Spleen (tissue), 11 donors: ENCODE measurements around the gene GPR107. TPM values are rescaled to one million over a fixed set of nuclear protein-coding genes. Genes with fewer than 3 reads are reported as not detected.

ENCODE experiments used
- DNase-seq: peaks from one replicate; pipeline ENCODE4 v3.0.0-alpha.2; 2020
- H3K27ac ChIP-seq, 8 donors: fragments of 200-600 bp; sonication (generic) in 7 of 8; 1 replicate in 4 of 8; 2 replicates in 4 of 8; pipeline versions ENCODE4 v1.5.0 to v1.8.0; 2016 to 2021; ENCODE audit warnings: inconsistent platforms in 4 of 8, mild to moderate bottlenecking in 4 of 8, moderate library complexity in 1 of 8
- H3K27me3 ChIP-seq, 7 donors: fragments of 200-600 bp; sonication (generic) in 6 of 7; replicated peaks in 1 of 7; 1 replicate in 4 of 7; 2 replicates in 3 of 7; pipeline versions ENCODE4 v1.5.0 to v1.8.0; 2016 to 2021; ENCODE audit warnings: inconsistent platforms in 3 of 7, mild to moderate bottlenecking in 1 of 7
- H3K36me3 ChIP-seq, 6 donors: fragments of 200-600 bp; sonication (generic) in 5 of 6; 1 replicate in 4 of 6; 2 replicates in 2 of 6; pipeline versions ENCODE4 v1.5.0 to v1.8.0; 2016 to 2021; ENCODE audit warnings: inconsistent platforms in 2 of 6
- H3K4me1 ChIP-seq, 6 donors: fragments of 200-600 bp; sonication (generic) in 5 of 6; 1 replicate in 3 of 6; 2 replicates in 3 of 6; pipeline versions ENCODE4 v1.5.0 to v1.8.0; 2016 to 2021; ENCODE audit warnings: inconsistent platforms in 3 of 6
- H3K4me3 ChIP-seq, 8 donors: fragments of 200-600 bp; sonication (generic) in 7 of 8; 1 replicate in 4 of 8; 2 replicates in 4 of 8; pipeline versions ENCODE4 v1.5.0 to v1.8.0; 2016 to 2021; ENCODE audit warnings: inconsistent platforms in 4 of 8, mild to moderate bottlenecking in 4 of 8, moderate library complexity in 2 of 8
- H3K9me3 ChIP-seq, 8 donors: fragments of 200-600 bp; sonication (generic) in 7 of 8; 1 replicate in 4 of 8; 2 replicates in 4 of 8; pipeline versions ENCODE4 v1.5.0 to v1.8.0; 2016 to 2021; ENCODE audit warnings: inconsistent platforms in 4 of 8
- CTCF ChIP-seq, 11 experiments: fragments of 200-600 bp in 7 of 11; fragments of 450-650 bp in 4 of 11; sonication (generic) in 4 of 11; IDR thresholded peaks in 8 of 11; conservative IDR thresholded peaks in 3 of 11; 1 replicate in 7 of 11; 2 replicates in 4 of 11; pipeline versions ENCODE4 v1.4.0 to v1.8.0; 2016 to 2021; ENCODE audit warnings: antibody characterized with exemption in 11 of 11, inconsistent platforms in 4 of 11, mild to moderate bottlenecking in 1 of 11
- POLR2A ChIP-seq, 3 donors: fragments of 450-650 bp; IDR thresholded peaks; one replicate each; pipeline ENCODE4 v1.5.1; 2017; ENCODE audit warnings: antibody characterized with exemption in 3 of 3, mild to moderate bottlenecking in 1 of 3
- POLR2AphosphoS5 ChIP-seq, 3 donors: sonication (generic); formaldehyde crosslinking; IDR thresholded peaks; one replicate each; pipeline ENCODE4 v1.5.1; 2017; ENCODE audit warnings: antibody characterized with exemption in 3 of 3
- WGBS, 5 donors: extraction: QIAGEN DNeasy Blood & Tissue Kit in 3 of 5; methylation state at CpG; one replicate each; pipeline versions ENCODE4 v1.1.5 to v1.1.7; 2013 to 2018; 5-methylcytosine and 5-hydroxymethylcytosine counted together
- intact Hi-C: fragments of 100-400 bp; cut with DNase I; formaldehyde crosslinking; loops from one replicate; pipeline ENCODE4 v1.15.0; 2023; ENCODE audit warnings: low total_unique reads
- polyA plus RNA-seq, 3 donors: library from polyadenylated mRNA; stranded (reverse); fragments of 200-250 nt; gene quantifications; one replicate each; pipeline ENCODE4 v1.2.1, GENCODE V29; 2013
- total RNA-seq, 7 donors: library from RNA; depleted of rRNA in 3 of 7; stranded (reverse); fragments of >200 nt in 3 of 7; fragmentation: NEBNext Ultra II Directional in 4 of 7; extraction: Animal tissue kit (Norgen Biotek cat#: 25700) in 4 of 7; gene quantifications; one replicate each; pipeline versions ENCODE4 v1.1.0 to v1.2.1, GENCODE V29; 2016 to 2021
- donor health status: healthy with polysubstance abuse.
- donor health status: DM: no; HTN: no; CAD: no; lungs with moderate emphysema.
- donor health status: DM: no; HTN: no; CAD: no.
- donor health status: Bipolar disorder and iron deficiency.
- donor health status: healthy.
- donor health status: DM: no; HTN: no; CAD: no.
- donor health status: DM: yes; HTN: yes; CAD: no.

The GPR107 gene
- total and polyA plus RNA-seq, 10 donors = 3.9 to 42.8 (median 28.3) TPM

GRCh38 chr9:130167927-130168326, 114.2 kb downstream of the GPR107 start:
- intact Hi-C loops = no loop called here
- TF ChIP-seq POLR2AphosphoS5 (IDR thresholded peaks at IDR 0.05) = no peak
- no peak for TF ChIP-seq POLR2A (IDR thresholded peaks at IDR 0.05)
- TF ChIP-seq CTCF (IDR thresholded peaks at IDR 0.05 in 8 of 11, conservative IDR thresholded peaks at IDR 0.05 in 3 of 11) = no peak

GRCh38 chr9:130171226-130172148, 117.8 kb downstream of the GPR107 start:
- Histone ChIP-seq H3K27ac (no peak overlapping the region), H3K4me3 (peak overlapping the region in 5 of 8 donors; percentile 21 to 66 (median 28)), H3K36me3 (no peaks in the 10 kb centered on the region), H3K9me3 (no peaks in the 10 kb centered on the region), H3K4me1 (peaks cover 0 to 19% (median 14%) of the 10 kb centered on the region in 6 donors), H3K27me3 (peaks cover 0 to 51% (median 22%) of the 10 kb centered on the region in 7 donors)
- TF ChIP-seq POLR2A (IDR thresholded peaks at IDR 0.05) = no peak
- no peak for TF ChIP-seq CTCF (IDR thresholded peaks at IDR 0.05 in 8 of 11, conservative IDR thresholded peaks at IDR 0.05 in 3 of 11)
- no peak for TF ChIP-seq POLR2AphosphoS5 (IDR thresholded peaks at IDR 0.05)
- intact Hi-C loops = no loop called here
- DNase-seq = no peak
- 38 to 60% (median 41%) methylated on average over 33 to 45 of the region's 45 CpGs for WGBS, 5 donors

More at GRCh38 chr9:130167927-130168326, 114.2 kb downstream of the GPR107 start:
- no peaks in the 10 kb centered on the region for H3K9me3 ChIP-seq
- H3K4me3 ChIP-seq = no peak overlapping the region
- peaks cover 0 to 28% (median 11%) of the 10 kb centered on the region in 7 donors for H3K27me3 ChIP-seq
- H3K27ac ChIP-seq = no peak overlapping the region
- H3K36me3 ChIP-seq = no peaks in the 10 kb centered on the region
- no peak for DNase-seq
- 79 to 92% (median 81%) methylated on average over 6 of the region's 6 CpGs for WGBS, 5 donors
- peaks cover 0 to 12% (median 9%) of the 10 kb centered on the region in 6 donors for H3K4me1 ChIP-seq

DNA sequence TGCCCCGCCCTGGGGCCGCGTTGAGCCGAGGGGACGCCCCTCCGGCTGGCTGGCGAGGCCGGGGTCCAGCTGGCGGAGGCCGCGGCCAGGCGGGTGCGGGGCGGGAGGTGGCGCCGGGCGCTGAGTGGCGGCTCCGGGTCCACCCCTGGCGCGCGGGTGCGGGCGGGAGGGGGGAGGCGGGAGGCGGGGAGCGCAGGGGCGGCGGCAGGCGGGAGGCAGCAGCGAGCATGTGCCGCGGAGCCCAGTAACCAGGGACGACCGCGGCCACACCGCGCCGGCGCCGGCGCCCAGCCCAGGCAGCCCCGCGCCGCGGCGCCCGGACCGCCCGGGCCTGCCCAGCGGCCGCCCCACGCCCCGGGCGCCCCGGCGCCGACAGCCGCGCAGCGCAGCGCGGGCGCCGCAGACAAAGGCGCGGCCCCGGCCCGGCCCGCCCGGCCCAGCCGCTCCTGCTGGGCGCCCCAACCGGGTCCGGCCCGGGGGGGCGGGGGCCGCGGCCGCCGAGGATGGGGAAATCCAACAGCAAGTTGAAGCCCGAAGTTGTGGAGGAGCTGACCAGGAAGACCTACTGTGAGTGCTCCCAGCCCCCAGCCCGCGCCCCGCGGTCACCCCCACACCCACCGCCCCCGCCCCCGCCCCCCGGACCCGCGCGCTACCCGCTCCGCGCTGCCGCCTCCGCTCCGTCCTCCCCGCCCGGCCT, 118.6 kb downstream of the GPR107 start, which contains the start of gene NCS1:
TSS of gene NCS1 (plus strand) at position 244 of the 697 bp plus-strand sequence. CDS start at position 504, 260 bp downstream.
- peak within 1 kb of the TSS in 5 of 8 donors; percentile 23 to 66 (median 39) for H3K4me3 ChIP-seq
- WGBS, 5 donors = 0 to 2% (median 1%) methylated on average over 1 to 99 of the region's 101 CpGs
- intact Hi-C loops = no loop called here
- TF ChIP-seq CTCF (IDR thresholded peaks at IDR 0.05 in 8 of 11, conservative IDR thresholded peaks at IDR 0.05 in 3 of 11) (no peak), POLR2A (IDR thresholded peaks at IDR 0.05) (no peak), POLR2AphosphoS5 (IDR thresholded peaks at IDR 0.05) (no peak)
- H3K4me1 ChIP-seq = peaks cover 0 to 19% (median 14%) of the 10 kb centered on the region in 6 donors
- no peak within 1 kb of the TSS for H3K27ac ChIP-seq
- H3K9me3 ChIP-seq = no peaks in the 10 kb centered on the region
- no peaks in the 10 kb centered on the region for H3K36me3 ChIP-seq
- H3K27me3 ChIP-seq = peaks cover 0 to 51% (median 22%) of the 10 kb centered on the region in 7 donors
- DNase-seq = no peak
